H9 (cell line): ENCODE measurements around the gene BEST1. TPM values are rescaled to one million over a fixed set of nuclear protein-coding genes. Genes with fewer than 3 reads are reported as not detected.

Experiments
- DNase-seq: peaks from one replicate; pipeline ENCODE4 v3.0.0-alpha.2; 2017
- H2AFZ ChIP-seq: one replicate; pipeline ENCODE4 v1.6.1; 2013; ENCODE audit warnings: mild to moderate bottlenecking, low read length, control low read depth, moderate library complexity
- H2AK5ac ChIP-seq: 2 replicates; pipeline ENCODE4 v1.6.1; 2013; ENCODE audit warnings: low read length, control low read depth, mixed read lengths; ENCODE audit not compliant: insufficient read length
- H2BK120ac ChIP-seq: one replicate; pipeline ENCODE4 v1.6.1; 2013; ENCODE audit warnings: low read depth, mild to moderate bottlenecking, low read length, control low read depth, inconsistent platforms; ENCODE audit not compliant: poor library complexity, severe bottlenecking
- H2BK12ac ChIP-seq: 2 replicates; pipeline ENCODE4 v1.6.1; 2013; ENCODE audit warnings: low read length, control low read depth, mixed read lengths, low read depth; ENCODE audit not compliant: insufficient read length
- H2BK15ac ChIP-seq: 2 replicates; pipeline ENCODE4 v1.6.1; 2013; ENCODE audit warnings: low read depth, low read length, control low read depth
- H2BK20ac ChIP-seq: one replicate; pipeline ENCODE4 v1.6.1; 2013; ENCODE audit warnings: low read depth, mild to moderate bottlenecking, low read length, control low read depth, inconsistent platforms; ENCODE audit not compliant: poor library complexity, severe bottlenecking
- H2BK5ac ChIP-seq: 2 replicates; pipeline ENCODE4 v1.6.1; 2013; ENCODE audit warnings: low read length, control low read depth, mixed read lengths; ENCODE audit not compliant: insufficient read length
- H3K14ac ChIP-seq: 2 replicates; pipeline ENCODE4 v1.6.1; 2013; ENCODE audit warnings: low read length, control low read depth; ENCODE audit not compliant: insufficient read depth
- H3K18ac ChIP-seq: 2 replicates; pipeline ENCODE4 v1.6.1; 2013; ENCODE audit warnings: low read depth, mild to moderate bottlenecking, mixed read lengths, low read length, control low read depth; ENCODE audit not compliant: insufficient read length
- H3K23ac ChIP-seq: 2 replicates; pipeline ENCODE4 v1.6.1; 2013; ENCODE audit warnings: low read length, control low read depth, mixed read lengths, low read depth; ENCODE audit not compliant: insufficient read length
- H3K23me2 ChIP-seq: 2 replicates; pipeline ENCODE4 v1.6.1; 2013; ENCODE audit warnings: low read depth, mild to moderate bottlenecking, mixed read lengths, low read length, control low read depth; ENCODE audit not compliant: insufficient read length, poor library complexity, severe bottlenecking
- H3K27ac ChIP-seq: 2 replicates; pipeline ENCODE4 v1.5.1; 2013; ENCODE audit warnings: low read length, control low read depth, mixed read lengths, low read depth; ENCODE audit not compliant: insufficient read length
- H3K27me3 ChIP-seq: 2 replicates; pipeline ENCODE4 v1.6.1; 2013; ENCODE audit warnings: low read length, control low read depth, inconsistent platforms; ENCODE audit not compliant: insufficient read depth
- H3K4ac ChIP-seq: 2 replicates; pipeline ENCODE4 v1.6.1; 2013; ENCODE audit warnings: low read depth, mild to moderate bottlenecking, control low read depth, inconsistent platforms, low read length, moderate library complexity
- H3K4me1 ChIP-seq: 2 replicates; pipeline ENCODE4 v1.6.1; 2013; ENCODE audit warnings: low read length, control low read depth, inconsistent platforms; ENCODE audit not compliant: insufficient read depth
- H3K4me2 ChIP-seq: 2 replicates; pipeline ENCODE4 v1.6.1; 2013; ENCODE audit warnings: low read length, control low read depth, mixed read lengths; ENCODE audit not compliant: insufficient read length, insufficient read depth
- H3K56ac ChIP-seq: 2 replicates; pipeline ENCODE4 v1.6.1; 2013; ENCODE audit warnings: low read depth, mild to moderate bottlenecking, mixed read lengths, low read length, control low read depth; ENCODE audit not compliant: insufficient read length
- H3K79me1 ChIP-seq: 2 replicates; pipeline ENCODE4 v1.6.1; 2013; ENCODE audit warnings: low read depth, mild to moderate bottlenecking, moderate library complexity, low read length, control low read depth, inconsistent platforms; ENCODE audit not compliant: insufficient read depth, poor library complexity, severe bottlenecking
- H3K79me2 ChIP-seq: 2 replicates; pipeline ENCODE4 v1.6.1; 2013; ENCODE audit warnings: low read length, control low read depth, inconsistent platforms; ENCODE audit not compliant: insufficient read depth
- H3K9ac ChIP-seq: 2 replicates; pipeline ENCODE4 v1.6.1; 2013; ENCODE audit warnings: low read length, control low read depth, mixed read lengths; ENCODE audit not compliant: insufficient read length; ENCODE audit errors: extremely low read depth
- H3K9me3 ChIP-seq: one replicate; pipeline ENCODE4 v1.6.1; 2013; ENCODE audit warnings: low read depth, low read length, inconsistent platforms; ENCODE audit not compliant: control insufficient read depth
- H3T11ph ChIP-seq: one replicate; pipeline ENCODE4 v1.6.1; 2013; ENCODE audit warnings: mild to moderate bottlenecking, low read length, control low read depth, inconsistent platforms
- H4K20me1 ChIP-seq: one replicate; pipeline ENCODE4 v1.6.1; 2013; ENCODE audit not compliant: control insufficient read depth, insufficient read length, insufficient read depth
- H4K5ac ChIP-seq: 2 replicates; pipeline ENCODE4 v1.6.1; 2013; ENCODE audit warnings: low read depth, mild to moderate bottlenecking, mixed read lengths, low read length, control low read depth; ENCODE audit not compliant: insufficient read length
- H4K8ac ChIP-seq: replicated peaks from 2 replicates; pipeline ENCODE4 v1.6.1; 2013; ENCODE audit warnings: low read length, control low read depth, mixed read lengths, low read depth; ENCODE audit not compliant: insufficient read length
- H4K91ac ChIP-seq: 2 replicates; pipeline ENCODE4 v1.6.1; 2013; ENCODE audit warnings: low read depth, mild to moderate bottlenecking, moderate library complexity, mixed read lengths, low read length, control low read depth; ENCODE audit not compliant: insufficient read length
- H3K27ac Mint-ChIP-seq, 3 experiments: 2 replicates in 2 of 3; 3 replicates in 1 of 3; pipeline ENCODE4 v1.8.0; 2020 to 2021; ENCODE audit warnings: mixed read lengths in 3 of 3, mild to moderate bottlenecking in 1 of 3, moderate library complexity in 1 of 3
- H3K27me3 Mint-ChIP-seq: 2 replicates; pipeline ENCODE4 v1.8.0; 2021; ENCODE audit warnings: low read depth, mild to moderate bottlenecking, moderate library complexity, mixed read lengths
- H3K36me3 Mint-ChIP-seq, 3 experiments: 2 replicates in 2 of 3; 3 replicates in 1 of 3; pipeline ENCODE4 v1.8.0; 2020 to 2021; ENCODE audit warnings: low read depth in 3 of 3, mixed read lengths in 3 of 3; ENCODE audit not compliant: insufficient read depth in 1 of 3
- H3K4me1 Mint-ChIP-seq, 2 experiments: 2 replicates each; pipeline ENCODE4 v1.8.0; 2020; ENCODE audit warnings: mixed read lengths in 2 of 2
- H3K4me3 Mint-ChIP-seq, 2 experiments: 2 replicates in 1 of 2; 3 replicates in 1 of 2; pipeline ENCODE4 v1.8.0; 2020 to 2021; ENCODE audit warnings: mild to moderate bottlenecking in 2 of 2, mixed read lengths in 2 of 2, moderate library complexity in 1 of 2
- H3K9me3 Mint-ChIP-seq, 2 experiments: 2 replicates in 1 of 2; 3 replicates in 1 of 2; pipeline ENCODE4 v1.8.0; 2020; ENCODE audit warnings: mild to moderate bottlenecking in 2 of 2, mixed read lengths in 2 of 2, moderate library complexity in 1 of 2
- CTCF ChIP-seq: fragments of 200-600 bp; sonication (generic); conservative IDR thresholded peaks from 3 replicates; pipeline ENCODE4 v1.8.0; 2021; ENCODE audit warnings: antibody characterized with exemption, mild to moderate bottlenecking
- WGBS: extraction: QIAGEN DNeasy Blood & Tissue Kit; methylation state at CpG from one replicate; pipeline ENCODE4 v1.1.7; 2013; ENCODE audit warnings: missing lambda C conversion rate, low lambda C conversion rate, mixed read lengths; ENCODE audit not compliant: insufficient read length; ENCODE audit errors: extremely low coverage; 5-methylcytosine and 5-hydroxymethylcytosine counted together
- total RNA-seq: library from RNA; stranded (reverse); gene quantifications from 2 replicates; pipeline ENCODE4 v1.2.1, GENCODE V29; 2021

BEST1 gene
- total RNA-seq, 1 experiment from 2014 or later = 0.24 TPM

GRCh38 chr11:62012451-62012831, 62.3 kb downstream of the BEST1 start:
- no peak overlapping the region for H3K4me3 Mint-ChIP-seq
- no peak overlapping the region for H3K18ac ChIP-seq
- no peak overlapping the region for H2BK12ac ChIP-seq
- no peak overlapping the region for H4K91ac ChIP-seq
- H3K27me3 ChIP-seq = no peaks in the 10 kb centered on the region
- TF ChIP-seq CTCF = no peak
- H3K4ac ChIP-seq = no peak overlapping the region
- no peak overlapping the region for H2BK15ac ChIP-seq
- H3K23me2 ChIP-seq = no peaks in the 10 kb centered on the region
- H4K8ac ChIP-seq = no peak overlapping the region
- H2BK120ac ChIP-seq = no peak overlapping the region
- no peak overlapping the region for H2AFZ ChIP-seq
- no peaks in the 10 kb centered on the region for H3K36me3 Mint-ChIP-seq
- H3T11ph ChIP-seq = no peak overlapping the region
- H4K5ac ChIP-seq = no peak overlapping the region
- WGBS = no CpG with 5 or more reads among the region's 3 CpGs
- H3K27ac ChIP-seq = no peak overlapping the region
- H3K79me2 ChIP-seq = no peaks in the 10 kb centered on the region
- peaks cover 2% of the 10 kb centered on the region in 2 experiments; a peak in 2 of 5 replicates for H3K9me3 Mint-ChIP-seq
- H3K14ac ChIP-seq = no peak overlapping the region
- H2AK5ac ChIP-seq = no peak overlapping the region
- peaks cover 11% of the 10 kb centered on the region for H3K27me3 Mint-ChIP-seq
- H3K27ac Mint-ChIP-seq = no peak overlapping the region; a peak in 1 of 7 replicates
- no peak overlapping the region for H3K9ac ChIP-seq
- H3K4me2 ChIP-seq = no peak overlapping the region
- no peak overlapping the region for H2BK5ac ChIP-seq
- H3K23ac ChIP-seq = no peak overlapping the region
- H3K4me1 Mint-ChIP-seq = peaks cover 11 to 16% of the 10 kb centered on the region in 2 experiments
- H3K9me3 ChIP-seq = no peaks in the 10 kb centered on the region
- H3K4me1 ChIP-seq = no peaks in the 10 kb centered on the region; the same call in 1 of the 2 replicates
- DNase-seq = no peak
- H3K56ac ChIP-seq = no peak overlapping the region
- H4K20me1 ChIP-seq = no peaks in the 10 kb centered on the region
- no peak overlapping the region for H2BK20ac ChIP-seq
- H3K79me1 ChIP-seq = no peaks in the 10 kb centered on the region
